DMS53 treated with DMSO at 0.1 percent for 48 hours (cell line): ENCODE results near the gene GALNT12.

Experiments
- DNase-seq: peaks from one replicate; lab custom pipeline; 2025; ENCODE audit not compliant: unreplicated experiment; lab: John Stamatoyannopoulos, UW

The GALNT12 gene

DNA sequence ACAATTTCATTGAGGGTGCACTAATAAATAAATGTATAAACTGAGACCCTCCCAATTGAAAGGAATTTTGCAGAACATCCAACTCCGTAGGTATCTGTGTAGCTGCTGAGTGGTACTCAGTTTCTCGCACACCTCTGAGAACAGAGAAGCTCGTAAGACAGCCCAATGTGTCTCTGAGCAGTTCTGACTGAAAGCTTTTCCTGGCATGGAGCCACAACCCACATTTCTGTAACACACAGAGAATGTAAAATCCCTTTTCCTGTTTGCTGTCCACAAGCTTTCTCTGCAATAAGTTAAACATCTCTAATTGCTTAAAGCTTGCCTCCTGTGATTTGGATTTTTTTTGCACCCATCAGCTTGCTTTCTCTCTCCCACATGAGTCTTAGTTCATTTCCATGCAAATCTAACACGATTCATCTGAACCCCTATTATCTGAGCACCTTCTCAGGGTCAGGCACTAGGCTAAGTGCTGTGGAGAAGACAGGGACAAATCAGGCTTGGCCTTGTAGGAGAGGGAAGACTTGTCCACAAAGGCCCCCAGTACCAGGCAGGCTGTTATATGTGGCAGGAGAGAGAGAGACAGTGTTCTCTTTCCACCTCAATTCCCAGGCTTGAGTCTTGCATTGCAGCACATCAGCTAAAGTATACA, 92.1 kb downstream of the GALNT12 start:
- DNase-seq = no peak
